GM23338 (cell line): ENCODE measurements around the gene GLOD4.

Experiments used
- CTCF ChIP-seq, 2 experiments: fragments of 200-600 bp in 1 of 2; sonication (generic) in 1 of 2; conservative IDR thresholded peaks; 2 replicates each; pipeline versions ENCODE4 v1.5.1 to v1.6.1; 2016 to 2017; ENCODE audit warnings: antibody characterized with exemption in 2 of 2, low read depth in 2 of 2, mild to moderate bottlenecking in 2 of 2, moderate library complexity in 1 of 2
- ZNF114 ChIP-seq: fragments of 250-450 bp; sonication (Bioruptor Pico); IDR thresholded peaks from 2 replicates; pipeline ENCODE4 v1.5.0; 2020; ENCODE audit warnings: mild to moderate bottlenecking, moderate library complexity

GRCh38 chr17:828761-829160 is 46.7 kb upstream of the GLOD4 start:
- TF ChIP-seq CTCF (conservative IDR thresholded peaks at IDR 0.05; ENCODE audit: low read depth in 2 of 2) (no peak), ZNF114 (no peak)
